ENCODE results near the gene MCEMP1.

GRCh38 chr19:7652061-7652641 is 24.7 kb upstream of the MCEMP1 start:
- TF ChIP-seq CTCF (IDR thresholded peaks at IDR 0.05) (peak; percentile 96 to 99 (median 98)), POLR2A (IDR thresholded peaks at IDR 0.05) (no peak)
